Measurements from ENCODE around the gene CCDC15. TPM values are rescaled to one million over a fixed set of nuclear protein-coding genes. Genes with fewer than 3 reads are reported as not detected.

CCDC15 gene
- total RNA-seq, 1 experiment from 2014 or later = 4.0 TPM

- Mint-ChIP-seq H3K4me1 (ENCODE audit: low read depth, unreplicated experiment) (no peaks in the 10 kb centered on the region), H3K27me3 (ENCODE audit: insufficient read depth, unreplicated experiment) (no peaks in the 10 kb centered on the region), H3K36me3 (ENCODE audit: insufficient read depth, unreplicated experiment) (no peaks in the 10 kb centered on the region), H3K27ac (ENCODE audit: unreplicated experiment) (no peak overlapping the region), H3K4me3 (ENCODE audit: unreplicated experiment) (no peak overlapping the region), H3K9me3 (ENCODE audit: unreplicated experiment) (peaks cover 9% of the 10 kb centered on the region)
- Histone ChIP-seq H3K27me3 (replicated peaks; ENCODE audit: control insufficient read depth, insufficient read depth, low read length) (no peaks in the 10 kb centered on the region), H3K9me3 (no peaks in the 10 kb centered on the region), H3K36me3 (ENCODE audit: control insufficient read depth, insufficient read depth, low read length) (no peaks in the 10 kb centered on the region), H3K4me1 (no peaks in the 10 kb centered on the region), H3K4me3 (ENCODE audit: low read depth, low read length) (no peak overlapping the region)
- intact Hi-C loops (cut with micrococcal nuclease; ENCODE audit: unreplicated experiment) = loop anchor here (5.0 kb wide), 1 partner anchor 86 kb away; no protein-coding TSS in a partner anchor
- BruUV-seq (replicated peaks) = no TSS peak
- ChIA-PET CTCF (no interaction called here), POLR2A (no interaction called here)
- DNase-seq = peak in 1 of 2 experiments; percentile 40
- TF ChIP-seq CTCF (IDR thresholded peaks at IDR 0.05; ENCODE audit: insufficient read depth in 1 of 2, low read depth in 1 of 2, low read length in 1 of 2, severe bottlenecking in 1 of 2, unreplicated experiment in 1 of 2) = no peak
These were observed 16.9 kb downstream of the CCDC15 start for GRCh38 chr11:124970925-124971324.

- POLR2A ChIA-PET = no interaction called here
- H3K4me3 Mint-ChIP-seq (ENCODE audit: unreplicated experiment) = no peak overlapping the region
- CTCF ChIA-PET = no interaction called here
- H3K27me3 Mint-ChIP-seq (ENCODE audit: insufficient read depth, unreplicated experiment) = no peaks in the 10 kb centered on the region
- H3K27ac Mint-ChIP-seq (ENCODE audit: unreplicated experiment) = no peak overlapping the region
- H3K9me3 ChIP-seq = no peaks in the 10 kb centered on the region
- no peaks in the 10 kb centered on the region for H3K36me3 ChIP-seq (ENCODE audit: control insufficient read depth, insufficient read depth, low read length)
- H3K4me3 ChIP-seq (ENCODE audit: low read depth, low read length) = no peak overlapping the region
- no TSS peak for BruUV-seq (replicated peaks)
- H3K27me3 ChIP-seq (replicated peaks; ENCODE audit: control insufficient read depth, insufficient read depth, low read length) = no peaks in the 10 kb centered on the region
- H3K36me3 Mint-ChIP-seq (ENCODE audit: insufficient read depth, unreplicated experiment) = no peaks in the 10 kb centered on the region
- no peak for DNase-seq
- H3K9me3 Mint-ChIP-seq (ENCODE audit: unreplicated experiment) = peaks cover 9% of the 10 kb centered on the region
- no peak for TF ChIP-seq CTCF (IDR thresholded peaks at IDR 0.05; ENCODE audit: insufficient read depth in 1 of 2, low read depth in 1 of 2, low read length in 1 of 2, severe bottlenecking in 1 of 2, unreplicated experiment in 1 of 2)
- intact Hi-C loops (cut with micrococcal nuclease; ENCODE audit: unreplicated experiment) = loop anchor here (5.0 kb wide), 1 partner anchor 85 kb away; no protein-coding TSS in a partner anchor
- H3K4me1 Mint-ChIP-seq (ENCODE audit: low read depth, unreplicated experiment) = no peaks in the 10 kb centered on the region
- H3K4me1 ChIP-seq = no peaks in the 10 kb centered on the region
These were observed 17.8 kb downstream of the CCDC15 start for GRCh38 chr11:124971810-124972209.

- no peak for DNase-seq
- no peaks in the 10 kb centered on the region; the same call in 1 of the 2 replicates for H3K36me3 ChIP-seq (ENCODE audit: control insufficient read depth, insufficient read depth, low read length)
- Mint-ChIP-seq H3K27me3 (ENCODE audit: insufficient read depth, unreplicated experiment) (no peaks in the 10 kb centered on the region), H3K4me1 (ENCODE audit: low read depth, unreplicated experiment) (no peaks in the 10 kb centered on the region), H3K9me3 (ENCODE audit: unreplicated experiment) (peaks cover 13% of the 10 kb centered on the region), H3K27ac (ENCODE audit: unreplicated experiment) (no peak overlapping the region), H3K4me3 (ENCODE audit: unreplicated experiment) (no peak overlapping the region), H3K36me3 (ENCODE audit: insufficient read depth, unreplicated experiment) (no peaks in the 10 kb centered on the region)
- POLR2A ChIA-PET = no interaction called here
- intact Hi-C loops (cut with micrococcal nuclease; ENCODE audit: unreplicated experiment) = no loop called here
- no peaks in the 10 kb centered on the region for H3K27me3 ChIP-seq (replicated peaks; ENCODE audit: control insufficient read depth, insufficient read depth, low read length)
- peaks cover 3% of the 10 kb centered on the region; the same call in 1 of the 2 replicates for H3K9me3 ChIP-seq
- H3K4me3 ChIP-seq (ENCODE audit: low read depth, low read length) = no peak overlapping the region
- H3K4me1 ChIP-seq = no peaks in the 10 kb centered on the region
- no peak for TF ChIP-seq CTCF (IDR thresholded peaks at IDR 0.05; ENCODE audit: insufficient read depth in 1 of 2, low read depth in 1 of 2, low read length in 1 of 2, severe bottlenecking in 1 of 2, unreplicated experiment in 1 of 2)
- CTCF ChIA-PET = no interaction called here
- no TSS peak for BruUV-seq (replicated peaks)
These were observed 22.5 kb downstream of the CCDC15 start for GRCh38 chr11:124976531-124976930.

Data from Caco-2 (cell line).